Activated CD8-positive, alpha-beta memory T cell treated with anti-CD3 and anti-CD28 coated beads, Interleukin-2, amount 10 ng/mL, durations not matched to agents 7 days and 5 days (primary cell): ENCODE results near the gene NFE2L1. TPM values are rescaled to one million over a fixed set of nuclear protein-coding genes. Genes with fewer than 3 reads are reported as not detected.
"Not testable (repeated sequence)": the region's sequence is repeated elsewhere in the genome, so short reads cannot be mapped to it uniquely, and the experiment has no call there.

Experiments used
- ATAC-seq: fragments of 150-1000 bp; cut with Tn5 transposase; one replicate; pipeline ENCODE4 v1.10.0; 2021; ENCODE audit warnings: moderate library complexity
- CTCF ChIA-PET: fragments of 350-600 bp; sonication (Branson Sonifier 250); formaldehyde crosslinking; loops from one replicate; lab custom pipeline; 2021; ENCODE audit warnings: antibody characterized with exemption; lab: Charles Lee
- DNase-seq: peaks from one replicate; pipeline ENCODE4 v3.0.0-alpha.2; 2020
- H3K27ac Mint-ChIP-seq: one replicate; pipeline ENCODE4 v1.8.0; 2021; ENCODE audit warnings: mild to moderate bottlenecking, mixed read lengths
- H3K27me3 Mint-ChIP-seq: one replicate; pipeline ENCODE4 v1.8.0; 2021; ENCODE audit warnings: mixed read lengths
- H3K36me3 Mint-ChIP-seq: one replicate; pipeline ENCODE4 v1.8.0; 2021; ENCODE audit warnings: mild to moderate bottlenecking, mixed read lengths
- H3K4me1 Mint-ChIP-seq: one replicate; pipeline ENCODE4 v1.8.0; 2021; ENCODE audit warnings: mixed read lengths
- H3K4me3 Mint-ChIP-seq: one replicate; pipeline ENCODE4 v1.8.0; 2021; ENCODE audit warnings: mild to moderate bottlenecking, moderate library complexity, mixed read lengths
- H3K9me3 Mint-ChIP-seq: one replicate; pipeline ENCODE4 v1.8.0; 2022; ENCODE audit warnings: low read depth, mixed read lengths
- total RNA-seq, 2 experiments: library from RNA; stranded (reverse); gene quantifications; one replicate each; pipeline ENCODE4 v1.2.3, GENCODE V29; 2021

Gene NFE2L1
- total RNA-seq, 2 experiments from 2014 or later = 56.1 to 80.8 TPM

- Mint-ChIP-seq H3K36me3 (no peaks in the 10 kb centered on the region), H3K4me3 (peak overlapping the region; percentile 76), H3K9me3 (no peaks in the 10 kb centered on the region), H3K27me3 (peaks cover 36% of the 10 kb centered on the region), H3K27ac (peak overlapping the region; percentile 72), H3K4me1 (peaks cover 19% of the 10 kb centered on the region)
- ATAC-seq (peak; percentile 85), DNase-seq (peak; percentile 83)
- CTCF ChIA-PET = interaction anchor here (0.6 to 4.3 kb wide), 29 partner anchors 9 to 575 kb away, joined by 3 to 30 read pairs (median 4); partner anchors contain the start of genes CDK5RAP3 and PNPO
Measured at GRCh38 chr17:48011405-48012150, 36.6 kb upstream of the NFE2L1 start.

DNA sequence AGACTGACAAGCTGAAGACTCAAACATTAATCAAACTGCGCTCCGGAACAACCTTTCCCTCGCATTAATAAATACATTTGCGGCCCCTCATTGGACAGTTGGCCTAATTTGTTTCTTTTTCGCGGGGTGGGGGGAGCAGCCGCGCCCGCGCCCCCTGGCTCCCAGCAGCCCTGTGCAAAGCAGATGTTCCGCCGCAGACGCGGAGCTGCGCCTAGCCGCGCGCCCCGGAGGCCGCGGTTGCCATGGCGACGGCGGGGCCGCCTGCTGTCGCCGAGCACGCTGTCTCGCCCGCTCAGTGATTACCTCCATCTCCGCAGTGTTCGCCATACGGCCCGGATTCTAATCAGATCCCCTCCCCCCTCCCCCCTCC is 36.0 kb upstream of the NFE2L1 start:
- DNase-seq (peak; percentile 82), ATAC-seq (peak; percentile 87)
- peaks cover 32% of the 10 kb centered on the region for H3K27me3 Mint-ChIP-seq
- H3K4me1 Mint-ChIP-seq = peaks cover 22% of the 10 kb centered on the region
- peak overlapping the region; percentile 67 for H3K27ac Mint-ChIP-seq
- no peaks in the 10 kb centered on the region for H3K9me3 Mint-ChIP-seq
- CTCF ChIA-PET = interaction anchor here (0.6 to 4.3 kb wide), 24 partner anchors 8 to 575 kb away, joined by 3 to 30 read pairs (median 5); partner anchors contain the start of genes CDK5RAP3 and PNPO
- H3K4me3 Mint-ChIP-seq = peak overlapping the region; percentile 76
- no peaks in the 10 kb centered on the region for H3K36me3 Mint-ChIP-seq

GRCh38 chr17:48012654-48013053 is 35.5 kb upstream of the NFE2L1 start:
- H3K4me1 Mint-ChIP-seq = peaks cover 27% of the 10 kb centered on the region
- H3K9me3 Mint-ChIP-seq = no peaks in the 10 kb centered on the region
- H3K36me3 Mint-ChIP-seq = no peaks in the 10 kb centered on the region
- ATAC-seq (no peak), DNase-seq (no peak)
- no peak overlapping the region for H3K27ac Mint-ChIP-seq
- peaks cover 29% of the 10 kb centered on the region for H3K27me3 Mint-ChIP-seq
- peak overlapping the region; percentile 76 for H3K4me3 Mint-ChIP-seq
- CTCF ChIA-PET = interaction anchor here (0.6 to 4.3 kb wide), 14 partner anchors 8 to 574 kb away, joined by 3 to 30 read pairs (median 5); partner anchors contain the start of gene CDK5RAP3

DNA sequence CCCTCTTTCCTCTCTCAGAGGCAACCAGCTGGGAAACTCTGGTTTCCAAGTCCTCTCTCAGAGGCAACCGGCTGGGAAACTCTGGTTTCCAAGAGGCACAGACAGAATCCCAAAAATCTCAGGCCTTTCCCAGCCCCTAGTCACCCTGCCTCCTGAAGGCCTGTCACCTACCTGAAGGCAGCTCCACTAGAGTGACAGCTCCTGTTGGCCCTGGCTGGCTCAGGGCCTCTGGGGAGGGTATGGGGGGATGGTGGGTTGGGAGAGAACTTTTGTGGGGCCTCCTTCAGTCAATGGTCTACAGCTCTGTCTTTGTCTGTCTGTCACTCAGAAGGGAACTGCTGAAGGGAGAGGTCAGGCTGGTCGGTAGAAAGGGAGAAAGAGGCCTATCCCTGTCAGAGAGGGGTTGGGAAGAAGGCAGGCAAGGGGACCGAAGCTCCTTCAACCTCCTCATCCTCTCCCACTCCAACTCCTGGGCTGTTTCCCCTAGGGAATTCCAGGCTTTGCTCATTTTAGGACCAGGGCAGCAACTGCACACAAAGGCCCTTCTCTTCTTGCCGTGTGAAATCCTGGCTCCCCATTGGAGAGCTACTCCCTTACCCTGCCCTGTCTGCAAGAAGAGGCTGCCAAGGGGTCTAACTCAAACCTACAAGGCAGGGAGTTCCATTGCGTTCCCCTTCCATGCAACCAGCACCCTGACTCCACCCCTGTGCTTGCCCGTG is 34.1 kb upstream of the NFE2L1 start:
- peaks cover 26% of the 10 kb centered on the region for H3K27me3 Mint-ChIP-seq
- DNase-seq (no peak), ATAC-seq (no peak)
- no peak overlapping the region for H3K27ac Mint-ChIP-seq
- no peak overlapping the region for H3K4me3 Mint-ChIP-seq
- CTCF ChIA-PET = interaction anchor here (0.7 to 4.3 kb wide), 12 partner anchors 8 to 173 kb away, joined by 3 to 30 read pairs (median 5); partner anchors contain the start of genes CDK5RAP3 and SCRN2
- H3K4me1 Mint-ChIP-seq = peaks cover 38% of the 10 kb centered on the region
- H3K36me3 Mint-ChIP-seq = no peaks in the 10 kb centered on the region
- no peaks in the 10 kb centered on the region for H3K9me3 Mint-ChIP-seq

GRCh38 chr17:48014595-48015111 is 33.5 kb upstream of the NFE2L1 start:
- H3K36me3 Mint-ChIP-seq = no peaks in the 10 kb centered on the region
- H3K4me1 Mint-ChIP-seq = peaks cover 38% of the 10 kb centered on the region
- CTCF ChIA-PET = interaction anchor here (0.8 to 4.3 kb wide), 12 partner anchors 11 to 173 kb away, joined by 3 to 30 read pairs (median 4); partner anchors contain the start of genes CDK5RAP3 and SCRN2
- no peak overlapping the region for H3K4me3 Mint-ChIP-seq
- ATAC-seq = no peak
- no peaks in the 10 kb centered on the region for H3K9me3 Mint-ChIP-seq
- no peak overlapping the region for H3K27ac Mint-ChIP-seq
- H3K27me3 Mint-ChIP-seq = peaks cover 24% of the 10 kb centered on the region
- no peak for DNase-seq

- ATAC-seq = no peak
- CTCF ChIA-PET = interaction anchor here (1.3 to 7.4 kb wide), 6 partner anchors 16 to 172 kb away, joined by 5 to 98 read pairs (median 16); partner anchors contain the start of genes CDK5RAP3 and NFE2L1
- peaks cover 20% of the 10 kb centered on the region for H3K27me3 Mint-ChIP-seq
Measured at GRCh38 chr17:48016112-48016511, 32.0 kb upstream of the NFE2L1 start.

DNA sequence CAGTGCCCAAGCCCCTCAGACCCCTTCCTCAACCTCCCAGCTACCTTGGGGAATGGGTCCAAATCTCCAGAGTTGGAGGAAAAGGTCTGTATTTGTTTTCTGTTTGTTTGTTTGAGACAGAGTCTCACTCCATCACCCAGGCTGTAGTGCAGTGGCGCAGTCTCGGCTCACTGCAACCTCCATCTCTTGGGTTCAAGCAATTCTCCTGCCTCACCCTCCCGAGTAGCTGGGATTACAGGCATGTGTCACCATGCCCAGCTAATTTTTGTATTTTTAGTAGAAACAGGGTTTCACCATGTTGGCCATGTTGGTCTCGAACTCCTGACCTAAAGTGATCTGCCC is 30.4 kb upstream of the NFE2L1 start:
- not testable (repeated sequence) for H3K36me3 Mint-ChIP-seq, H3K9me3 Mint-ChIP-seq, DNase-seq
- Mint-ChIP-seq H3K27ac (peak overlapping the region; percentile 99), H3K27me3 (peaks cover 20% of the 10 kb centered on the region), H3K4me3 (peak overlapping the region; percentile 67), H3K4me1 (peaks cover 28% of the 10 kb centered on the region)
- peak; percentile 48 for ATAC-seq
- CTCF ChIA-PET = interaction anchor here (1.0 to 7.4 kb wide), 42 partner anchors 8 to 601 kb away, joined by 3 to 102 read pairs (median 5); partner anchors contain the start of genes CDK5RAP3, COPZ2, HOXB5 and LRRC46

More at GRCh38 chr17:48016112-48016511, 32.0 kb upstream of the NFE2L1 start:
- DNase-seq = no peak
- peaks cover 38% of the 10 kb centered on the region for H3K4me1 Mint-ChIP-seq
- H3K36me3 Mint-ChIP-seq = no peaks in the 10 kb centered on the region
- peak overlapping the region; percentile 16 for H3K27ac Mint-ChIP-seq
- H3K9me3 Mint-ChIP-seq = no peaks in the 10 kb centered on the region
- no peak overlapping the region for H3K4me3 Mint-ChIP-seq

- Mint-ChIP-seq H3K4me3 (no peak overlapping the region), H3K36me3 (no peaks in the 10 kb centered on the region), H3K27me3 (peaks cover 14% of the 10 kb centered on the region), H3K9me3 (no peaks in the 10 kb centered on the region), H3K27ac (peak overlapping the region; percentile 16), H3K4me1 (peaks cover 52% of the 10 kb centered on the region)
- CTCF ChIA-PET = interaction anchor here (0.7 to 7.4 kb wide), 7 partner anchors 8 to 659 kb away, joined by 3 to 102 read pairs (median 9); partner anchors contain the start of gene NFE2L1
- DNase-seq = no peak
- ATAC-seq = no peak
Measured at GRCh38 chr17:48021934-48022333, 26.2 kb upstream of the NFE2L1 start.

DNA sequence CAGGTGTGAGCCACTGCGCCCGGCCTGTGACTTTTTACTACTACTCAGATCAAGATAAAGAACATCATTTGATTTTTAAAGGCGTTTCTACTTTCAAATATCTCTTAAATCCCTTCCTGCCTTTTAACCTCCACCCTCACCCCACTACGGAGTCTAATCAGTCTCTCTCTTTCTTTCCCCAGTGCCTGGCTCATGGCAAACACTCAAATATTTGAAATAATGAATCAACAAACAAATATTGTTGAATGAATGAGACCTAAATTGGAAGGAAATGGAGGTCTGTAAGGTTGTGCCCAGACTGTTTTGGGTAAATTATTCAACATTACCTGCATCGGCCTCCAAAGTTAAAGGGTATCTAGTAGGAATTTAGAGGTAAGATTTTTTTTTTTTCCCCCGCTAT is 25.3 kb upstream of the NFE2L1 start:
- H3K4me3 Mint-ChIP-seq = no peak overlapping the region
- H3K27me3 Mint-ChIP-seq = peaks cover 16% of the 10 kb centered on the region
- H3K4me1 Mint-ChIP-seq = peaks cover 45% of the 10 kb centered on the region
- H3K36me3 Mint-ChIP-seq = no peaks in the 10 kb centered on the region
- H3K27ac Mint-ChIP-seq = no peak overlapping the region
- CTCF ChIA-PET = interaction anchor here (1.1 to 6.4 kb wide), 3 partner anchors 9 to 74 kb away, joined by 3 to 102 read pairs (median 5); no protein-coding TSS in a partner anchor
- H3K9me3 Mint-ChIP-seq = no peaks in the 10 kb centered on the region
- ATAC-seq = no peak
- DNase-seq = no peak

GRCh38 chr17:48023400-48024148 is 24.6 kb upstream of the NFE2L1 start:
- H3K4me3 Mint-ChIP-seq = peak overlapping the region; percentile 60

GRCh38 chr17:48024149-48025039 is 23.8 kb upstream of the NFE2L1 start:
- peak; percentile 77 for DNase-seq

More at GRCh38 chr17:48023400-48024148, 24.6 kb upstream of the NFE2L1 start:
- Mint-ChIP-seq H3K27ac (peak overlapping the region; percentile 64), H3K27me3 (peaks cover 16% of the 10 kb centered on the region), H3K9me3 (no peaks in the 10 kb centered on the region), H3K4me1 (peaks cover 39% of the 10 kb centered on the region), H3K36me3 (no peaks in the 10 kb centered on the region)
- ATAC-seq (peak; percentile 10), DNase-seq (peak; percentile 63)
- CTCF ChIA-PET = interaction anchor here (0.7 to 1.5 kb wide), 3 partner anchors 11 to 107 kb away, joined by 3 read pairs; no protein-coding TSS in a partner anchor

More at GRCh38 chr17:48024149-48025039, 23.8 kb upstream of the NFE2L1 start:
- Mint-ChIP-seq H3K36me3 (no peaks in the 10 kb centered on the region), H3K4me1 (peaks cover 36% of the 10 kb centered on the region), H3K27me3 (peaks cover 16% of the 10 kb centered on the region), H3K9me3 (no peaks in the 10 kb centered on the region), H3K27ac (peak overlapping the region; percentile 78), H3K4me3 (peak overlapping the region; percentile 84)
- CTCF ChIA-PET = interaction anchor here (0.7 to 7.4 kb wide), 26 partner anchors 12 to 594 kb away, joined by 3 to 191 read pairs (median 10); partner anchors contain the start of genes CBX1, CDK5RAP3, COPZ2 and HOXB5
- peak; percentile 17 for ATAC-seq
